ENCODE measurements around the gene TBX22. TPM values are rescaled to one million over a fixed set of nuclear protein-coding genes. Genes with fewer than 3 reads are reported as not detected.
"Not testable (repeated sequence)": the region's sequence is repeated elsewhere in the genome, so short reads cannot be mapped to it uniquely, and the experiment has no call there.

Gene TBX22, protein sequence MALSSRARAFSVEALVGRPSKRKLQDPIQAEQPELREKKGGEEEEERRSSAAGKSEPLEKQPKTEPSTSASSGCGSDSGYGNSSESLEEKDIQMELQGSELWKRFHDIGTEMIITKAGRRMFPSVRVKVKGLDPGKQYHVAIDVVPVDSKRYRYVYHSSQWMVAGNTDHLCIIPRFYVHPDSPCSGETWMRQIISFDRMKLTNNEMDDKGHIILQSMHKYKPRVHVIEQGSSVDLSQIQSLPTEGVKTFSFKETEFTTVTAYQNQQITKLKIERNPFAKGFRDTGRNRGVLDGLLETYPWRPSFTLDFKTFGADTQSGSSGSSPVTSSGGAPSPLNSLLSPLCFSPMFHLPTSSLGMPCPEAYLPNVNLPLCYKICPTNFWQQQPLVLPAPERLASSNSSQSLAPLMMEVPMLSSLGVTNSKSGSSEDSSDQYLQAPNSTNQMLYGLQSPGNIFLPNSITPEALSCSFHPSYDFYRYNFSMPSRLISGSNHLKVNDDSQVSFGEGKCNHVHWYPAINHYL
- not detected for total RNA-seq

- Mint-ChIP-seq H3K27me3 (ENCODE audit: low read depth) (no peaks in the 10 kb centered on the region), H3K27ac (no peak within 1 kb of the TSS), H3K4me1 (ENCODE audit: low read depth) (no peaks in the 10 kb centered on the region), H3K36me3 (ENCODE audit: low read depth) (no peaks in the 10 kb centered on the region), H3K9me3 (no peaks in the 10 kb centered on the region), H3K4me3 (no peak within 1 kb of the TSS)
- CTCF ChIA-PET = no interaction called here
- DNase-seq = no peak
- intact Hi-C loops (cut with micrococcal nuclease) = no loop called here
Measured at GRCh38 chrX:80014141-80014940, at the start of gene TBX22. Gene TBX22, plus strand, starts transcription at chrX:80014753. Its CDS starts 7,517 bp downstream, at chrX:80022270.

GRCh38 chrX:79975605-79976004 lies 38.9 kb upstream of the TBX22 start:
- H3K4me1 Mint-ChIP-seq (ENCODE audit: low read depth) = no peaks in the 10 kb centered on the region
- H3K4me3 Mint-ChIP-seq = no peak overlapping the region
- H3K27ac Mint-ChIP-seq = no peak overlapping the region
- no peaks in the 10 kb centered on the region for H3K27me3 Mint-ChIP-seq (ENCODE audit: low read depth)
- peaks cover 5% of the 10 kb centered on the region for H3K9me3 Mint-ChIP-seq
- intact Hi-C loops (cut with micrococcal nuclease) = no loop called here
- H3K36me3 Mint-ChIP-seq (ENCODE audit: low read depth) = no peaks in the 10 kb centered on the region
- CTCF ChIA-PET = no interaction called here
- no peak for DNase-seq

GRCh38 chrX:80004458-80004857 lies 10.1 kb upstream of the TBX22 start:
- DNase-seq = no peak

GRCh38 chrX:80011522-80011921 lies 3.0 kb upstream of the TBX22 start:
- Mint-ChIP-seq H3K4me1 (ENCODE audit: low read depth) (no peaks in the 10 kb centered on the region), H3K4me3 (no peak overlapping the region), H3K27ac (no peak overlapping the region), H3K36me3 (ENCODE audit: low read depth) (no peaks in the 10 kb centered on the region), H3K27me3 (ENCODE audit: low read depth) (no peaks in the 10 kb centered on the region), H3K9me3 (no peaks in the 10 kb centered on the region)
- no peak for DNase-seq
- intact Hi-C loops (cut with micrococcal nuclease) = no loop called here
- CTCF ChIA-PET = no interaction called here

More at GRCh38 chrX:80004458-80004857, 10.1 kb upstream of the TBX22 start:
- intact Hi-C loops (cut with micrococcal nuclease) = no loop called here
- Mint-ChIP-seq H3K27me3 (ENCODE audit: low read depth) (no peaks in the 10 kb centered on the region), H3K27ac (no peak overlapping the region), H3K4me1 (ENCODE audit: low read depth) (no peaks in the 10 kb centered on the region), H3K36me3 (ENCODE audit: low read depth) (no peaks in the 10 kb centered on the region), H3K4me3 (no peak overlapping the region), H3K9me3 (peaks cover 1% of the 10 kb centered on the region)
- CTCF ChIA-PET = no interaction called here

DNA sequence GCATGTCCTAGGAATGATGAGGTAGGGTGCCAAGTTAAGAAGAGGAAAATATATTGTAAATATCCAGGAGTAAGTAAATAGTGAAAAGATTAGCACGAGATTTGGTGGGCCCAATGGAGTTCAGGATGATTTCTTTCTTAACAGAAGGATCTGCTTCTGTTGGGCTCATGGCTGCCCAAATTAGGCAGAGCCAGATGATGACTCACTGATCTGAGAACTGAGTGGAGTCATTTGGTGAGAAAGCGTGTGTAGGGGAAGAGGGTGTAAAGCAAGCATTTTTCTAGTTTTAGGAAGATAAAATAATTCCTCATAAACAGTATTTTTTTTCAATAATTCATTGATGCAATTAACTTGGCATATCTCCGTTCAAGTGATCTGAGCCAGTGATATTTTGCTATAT lies 1.6 kb downstream of the TBX22 start:
- no peaks in the 10 kb centered on the region for H3K4me1 Mint-ChIP-seq (ENCODE audit: low read depth)
- no peaks in the 10 kb centered on the region for H3K9me3 Mint-ChIP-seq
- intact Hi-C loops (cut with micrococcal nuclease) = no loop called here
- no peaks in the 10 kb centered on the region for H3K27me3 Mint-ChIP-seq (ENCODE audit: low read depth)
- H3K4me3 Mint-ChIP-seq = no peak overlapping the region
- no peak overlapping the region for H3K27ac Mint-ChIP-seq
- DNase-seq = no peak
- H3K36me3 Mint-ChIP-seq (ENCODE audit: low read depth) = no peaks in the 10 kb centered on the region
- CTCF ChIA-PET = no interaction called here

DNA sequence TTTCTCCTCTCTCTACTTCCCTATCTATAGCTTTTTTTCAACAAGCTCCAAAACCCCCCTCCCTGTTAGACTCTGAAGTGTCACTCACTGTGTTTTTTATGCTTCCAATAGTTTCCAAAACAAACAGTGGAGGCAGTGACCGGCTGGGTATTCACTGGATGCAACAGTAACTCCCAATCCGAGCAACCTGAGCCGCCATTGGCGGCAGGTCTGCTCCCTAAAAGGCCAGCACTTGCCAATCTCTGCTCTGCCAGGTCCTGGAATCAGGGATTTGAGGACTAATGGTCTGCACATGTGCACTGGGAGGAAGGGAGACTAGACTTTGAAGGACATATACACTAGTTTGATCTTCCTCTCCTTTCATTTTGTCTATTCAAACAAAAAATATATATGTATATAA lies 7.1 kb downstream of the TBX22 start:
- Mint-ChIP-seq H3K27ac (no peak overlapping the region), H3K4me1 (ENCODE audit: low read depth) (no peaks in the 10 kb centered on the region), H3K9me3 (no peaks in the 10 kb centered on the region), H3K4me3 (no peak overlapping the region), H3K27me3 (ENCODE audit: low read depth) (peaks cover 6% of the 10 kb centered on the region), H3K36me3 (ENCODE audit: low read depth) (no peaks in the 10 kb centered on the region)
- CTCF ChIA-PET = no interaction called here
- no peak for DNase-seq
- intact Hi-C loops (cut with micrococcal nuclease) = no loop called here

- Mint-ChIP-seq H3K36me3 (ENCODE audit: low read depth) (no peaks in the 10 kb centered on the region), H3K9me3 (no peaks in the 10 kb centered on the region), H3K27ac (no peak overlapping the region), H3K27me3 (ENCODE audit: low read depth) (peaks cover 6% of the 10 kb centered on the region), H3K4me3 (no peak overlapping the region), H3K4me1 (ENCODE audit: low read depth) (no peaks in the 10 kb centered on the region)
- intact Hi-C loops (cut with micrococcal nuclease) = no loop called here
- no peak for DNase-seq
- CTCF ChIA-PET = no interaction called here
Measured at GRCh38 chrX:80022363-80023031, 7.9 kb downstream of the TBX22 start.

DNA sequence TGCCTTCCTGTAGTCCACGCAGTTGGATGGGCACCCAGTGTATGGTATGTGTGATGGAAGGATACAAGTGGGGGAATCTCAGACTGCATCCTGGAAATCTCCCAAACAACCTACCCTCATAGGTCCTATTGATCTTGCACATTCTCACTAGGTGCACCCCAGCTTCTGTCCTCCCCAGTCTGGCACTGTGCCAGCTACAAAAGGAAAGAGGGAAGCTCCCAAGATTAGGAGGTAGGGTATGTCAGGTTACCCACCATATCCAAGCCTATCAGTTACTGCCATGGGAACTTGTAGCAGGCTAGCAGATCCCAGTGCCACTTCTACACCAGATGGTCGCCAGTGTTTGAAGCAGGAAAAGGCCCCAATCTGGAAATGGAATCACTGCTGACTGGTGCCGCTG lies 11.6 kb downstream of the TBX22 start:
- peaks cover 6% of the 10 kb centered on the region for H3K27me3 Mint-ChIP-seq (ENCODE audit: low read depth)

GRCh38 chrX:80066156-80066555 lies 51.6 kb downstream of the TBX22 start:
- H3K27ac Mint-ChIP-seq; CTCF ChIA-PET; intact Hi-C loops (cut with micrococcal nuclease); H3K27me3 Mint-ChIP-seq (ENCODE audit: low read depth); DNase-seq; H3K4me3 Mint-ChIP-seq; H3K36me3 Mint-ChIP-seq (ENCODE audit: low read depth); H3K4me1 Mint-ChIP-seq (ENCODE audit: low read depth): not testable (repeated sequence)
- peaks cover 14% of the 10 kb centered on the region for H3K9me3 Mint-ChIP-seq

More for the DNA sequence above, 11.6 kb downstream of the TBX22 start:
- CTCF ChIA-PET = no interaction called here
- H3K4me3 Mint-ChIP-seq = no peak overlapping the region
- DNase-seq = no peak
- no peak overlapping the region for H3K27ac Mint-ChIP-seq
- no peaks in the 10 kb centered on the region for H3K9me3 Mint-ChIP-seq
- intact Hi-C loops (cut with micrococcal nuclease) = no loop called here
- H3K36me3 Mint-ChIP-seq (ENCODE audit: low read depth) = no peaks in the 10 kb centered on the region
- no peaks in the 10 kb centered on the region for H3K4me1 Mint-ChIP-seq (ENCODE audit: low read depth)

- CTCF ChIA-PET; H3K27me3 Mint-ChIP-seq (ENCODE audit: low read depth); H3K4me3 Mint-ChIP-seq; H3K9me3 Mint-ChIP-seq; intact Hi-C loops (cut with micrococcal nuclease); H3K27ac Mint-ChIP-seq; H3K36me3 Mint-ChIP-seq (ENCODE audit: low read depth); DNase-seq; H3K4me1 Mint-ChIP-seq (ENCODE audit: low read depth): not testable (repeated sequence)
Measured at GRCh38 chrX:80075625-80076024, 61.1 kb downstream of the TBX22 start.

Measured in activated naive CD4-positive, alpha-beta T cell treated with anti-CD3 and anti-CD28 coated beads for 36 hours (primary cell).